NB4 (cell line): ENCODE results near the gene CYB561D1.

Experiments used
- DNase-seq: peaks from one replicate; pipeline ENCODE4 v3.0.0; 2010; ENCODE audit warnings: low read depth
- H3K4me3 ChIP-seq: one replicate; pipeline ENCODE4 v1.5.1; 2011; ENCODE audit warnings: mild to moderate bottlenecking, low read depth, low read length, moderate library complexity
- CTCF ChIP-seq: IDR thresholded peaks from one replicate; pipeline ENCODE4 v1.5.1; 2012; ENCODE audit warnings: low read depth, low read length
- MAX ChIP-seq: IDR thresholded peaks from 2 replicates; pipeline ENCODE4 v1.6.1; 2011; ENCODE audit warnings: low read depth, low read length
- MYC ChIP-seq: IDR thresholded peaks from 2 replicates; pipeline ENCODE4 v1.6.1; 2011; ENCODE audit warnings: low read depth, low read length
- POLR2A ChIP-seq: IDR thresholded peaks from 2 replicates; pipeline ENCODE4 v1.6.1; 2011; ENCODE audit warnings: mild to moderate bottlenecking; ENCODE audit not compliant: insufficient read length; ENCODE audit errors: extremely low read depth

CYB561D1 gene

GRCh38 chr1:109499081-109499480, 5.2 kb downstream of the CYB561D1 start:
- DNase-seq = no peak
- TF ChIP-seq MYC (no peak), MAX (no peak), CTCF (no peak), POLR2A (no peak)
- H3K4me3 ChIP-seq = no peak overlapping the region

DNA sequence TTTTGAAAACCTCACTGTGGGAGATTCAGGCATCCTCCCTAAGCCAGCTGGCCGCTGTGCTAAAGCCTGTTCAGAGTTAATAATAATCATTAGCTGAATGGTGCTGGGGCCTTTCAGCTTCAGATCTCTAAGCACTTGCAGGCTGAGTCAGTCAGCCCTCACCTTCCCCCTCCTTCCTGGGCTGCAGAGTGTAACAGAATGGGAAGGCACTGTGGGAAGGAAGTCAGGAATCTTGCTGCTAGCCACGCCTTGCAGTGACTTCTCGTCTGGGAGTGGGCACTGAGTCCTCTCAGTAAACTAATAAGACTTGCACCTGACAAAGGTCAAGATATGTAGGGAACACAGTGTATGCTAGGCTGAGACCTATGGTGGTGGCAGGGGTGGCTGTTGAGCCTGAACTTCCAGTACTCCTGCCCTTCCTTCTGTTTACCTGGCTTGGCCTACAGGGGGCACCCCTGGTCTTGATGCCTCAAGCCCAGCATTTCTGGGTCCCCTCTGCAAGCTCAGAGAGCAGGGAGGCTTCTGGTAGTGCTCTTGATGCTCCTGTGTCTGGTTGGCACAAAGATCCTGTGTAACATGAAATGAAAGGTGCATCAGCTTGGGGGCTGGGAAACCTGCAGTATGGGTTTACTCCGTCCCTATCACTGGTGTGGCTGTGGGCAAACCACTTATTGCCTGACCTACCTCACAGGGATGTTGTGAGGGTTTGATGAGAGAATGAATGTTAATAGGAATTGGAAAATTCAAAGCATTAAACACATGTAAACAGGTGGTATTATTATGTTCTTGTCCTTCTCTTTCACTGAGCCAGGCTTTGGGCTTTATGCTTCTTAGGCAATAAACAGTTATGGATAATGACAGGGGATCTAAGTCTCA, 6.0 kb downstream of the CYB561D1 start:
- DNase-seq = peak; percentile 81
- H3K4me3 ChIP-seq = no peak overlapping the region
- TF ChIP-seq CTCF = peak; percentile 67
- TF ChIP-seq MYC = no peak
- TF ChIP-seq POLR2A = no peak

DNA sequence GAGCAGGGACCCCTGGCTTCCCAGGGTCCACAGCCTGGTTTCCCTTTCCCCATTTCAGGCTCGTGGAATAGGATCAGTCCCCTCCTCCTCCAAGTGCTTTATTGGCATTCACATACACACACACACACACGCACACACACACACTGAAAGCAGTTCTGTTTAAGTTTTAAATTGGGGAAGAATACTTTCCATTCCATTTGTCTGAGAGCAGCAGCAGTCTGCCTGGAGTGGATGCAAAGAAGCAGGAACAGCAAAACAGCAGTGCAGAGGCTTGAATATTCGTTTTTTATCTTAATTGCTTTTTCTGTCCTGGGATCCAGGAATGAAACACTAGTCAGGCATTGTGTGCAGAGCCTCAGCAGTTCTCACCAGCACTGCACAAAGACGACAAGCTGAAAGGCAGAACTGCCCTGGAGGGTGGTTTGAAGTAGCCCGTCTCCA, 7.1 kb downstream of the CYB561D1 start:
- DNase-seq = no peak
- no peak overlapping the region for H3K4me3 ChIP-seq
- no peak for TF ChIP-seq POLR2A
- no peak for TF ChIP-seq MYC
- no peak for TF ChIP-seq CTCF
- no peak for TF ChIP-seq MAX

GRCh38 chr1:109501644-109502363, 7.9 kb downstream of the CYB561D1 start:
- H3K4me3 ChIP-seq = peak overlapping the region; percentile 35
- DNase-seq = peak; percentile 93

DNA sequence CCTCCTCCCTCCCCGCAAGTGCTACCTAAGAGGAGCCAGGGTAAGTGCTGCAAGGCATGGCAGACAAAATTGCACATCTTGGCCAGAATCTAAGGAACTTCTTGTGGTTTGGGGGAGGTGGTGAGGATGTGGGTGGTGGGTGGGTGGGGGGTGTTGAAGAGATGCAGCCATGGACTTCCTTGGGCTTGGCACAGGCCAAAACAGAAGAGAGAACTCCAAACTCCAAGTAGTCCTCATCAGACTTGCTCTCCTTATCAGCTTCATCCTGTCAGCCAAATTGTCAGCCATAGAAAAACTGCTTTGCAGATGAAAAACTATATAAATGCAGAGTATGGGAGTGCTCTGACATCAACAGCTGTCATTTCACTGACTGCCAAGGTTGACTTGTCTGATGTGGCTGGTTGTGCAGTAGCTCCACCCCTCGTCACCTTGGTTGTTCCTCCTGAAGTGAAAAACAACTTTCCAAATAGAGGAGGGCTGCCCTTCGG, 8.5 kb downstream of the CYB561D1 start:
- peak overlapping the region; percentile 2 for H3K4me3 ChIP-seq
- DNase-seq = no peak
- TF ChIP-seq POLR2A (no peak), CTCF (no peak), MYC (no peak), MAX (no peak)

More at GRCh38 chr1:109501644-109502363, 7.9 kb downstream of the CYB561D1 start:
- no peak for TF ChIP-seq POLR2A
- TF ChIP-seq MAX = no peak
- TF ChIP-seq CTCF = no peak
- TF ChIP-seq MYC = no peak; the same call in 1 of the 2 replicates

GRCh38 chr1:109503935-109504334, 10.0 kb downstream of the CYB561D1 start:
- H3K4me3 ChIP-seq = no peak overlapping the region
- TF ChIP-seq MYC (no peak), POLR2A (no peak), MAX (no peak), CTCF (no peak)
- DNase-seq = no peak
